NCI-H524 (cell line): Measurements from ENCODE around the gene EIF2AK3.
A peak's percentile ranks its signal among the peaks of the same experiment; 100 is the strongest.
"Not testable (repeated sequence)": the region's sequence is repeated elsewhere in the genome, so short reads cannot be mapped to it uniquely, and the experiment has no call there.

Experiments used
- DNase-seq, 2 experiments: peaks; one replicate each; lab custom pipeline; 2025; lab: John Stamatoyannopoulos, UW

The EIF2AK3 gene

GRCh38 chr2:88627055-88627855, at the start of gene EIF2AK3:
EIF2AK3 (minus strand) TSS chr2:88627464; CDS start chr2:88627274, 190 bp downstream.
- DNase-seq = peak; percentile 99 to 100

DNA sequence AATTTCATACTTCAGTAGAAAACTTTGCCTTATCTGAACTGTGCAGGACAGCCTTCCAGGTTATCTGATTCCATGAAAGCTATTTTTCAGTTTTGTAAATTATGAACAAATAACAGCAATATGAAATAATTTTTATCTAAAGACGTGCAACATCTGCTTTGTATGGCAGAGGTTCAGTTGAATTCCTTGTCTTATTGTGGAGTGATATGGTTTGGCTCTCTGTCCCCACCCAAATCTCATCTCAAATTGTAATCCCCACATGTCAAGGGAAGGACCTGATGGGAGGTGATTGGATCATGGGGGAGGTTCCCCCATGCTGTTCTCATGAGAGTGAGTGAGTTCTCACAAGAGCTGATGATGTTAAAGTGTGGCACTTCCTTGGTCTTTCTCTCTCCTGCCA, 46.1 kb upstream of the EIF2AK3 start:
- DNase-seq = no peak

GRCh38 chr2:88671786-88672427, 44.6 kb upstream of the EIF2AK3 start:
- peak in 1 of 2 experiments; percentile 46 for DNase-seq

DNA sequence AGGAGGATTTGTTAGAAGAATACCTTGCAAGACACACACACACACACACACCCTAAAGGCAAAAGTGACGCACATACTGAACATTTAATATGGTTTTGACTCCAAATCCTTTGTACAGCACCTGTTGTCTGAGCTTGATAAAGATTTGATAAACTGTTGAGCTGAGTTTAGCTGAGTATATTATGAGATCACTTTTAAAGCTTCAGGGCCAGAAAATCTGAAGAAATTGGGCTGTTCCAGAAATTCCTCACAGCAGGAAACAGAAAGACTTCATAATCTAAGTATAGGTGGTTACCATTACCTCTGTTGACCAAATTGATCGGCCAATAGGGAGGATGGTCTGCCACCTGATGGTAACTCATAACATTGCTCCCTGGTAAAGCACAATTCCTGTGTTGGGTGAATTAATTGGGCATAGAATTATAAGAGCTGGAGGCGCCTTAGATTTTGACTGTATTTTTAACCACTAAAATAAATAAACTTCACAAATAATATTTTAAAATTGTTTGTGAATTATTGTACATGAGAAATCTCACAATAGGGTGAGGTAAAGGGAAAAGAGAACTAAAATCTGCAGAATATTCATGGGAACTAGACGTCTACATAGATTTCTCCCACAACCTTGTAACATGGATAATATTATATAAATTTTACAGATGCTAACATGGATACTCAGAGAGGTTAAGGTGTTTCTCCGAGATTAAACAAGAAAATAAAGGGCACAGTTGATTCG, 42.4 kb upstream of the EIF2AK3 start:
- peak in 1 of 2 experiments; percentile 48 for DNase-seq

GRCh38 chr2:88668862-88669261, 41.6 kb upstream of the EIF2AK3 start:
- no peak for DNase-seq

- no peak for DNase-seq
Measured at GRCh38 chr2:88667219-88667618, 40.0 kb upstream of the EIF2AK3 start.

GRCh38 chr2:88666576-88666975, 39.3 kb upstream of the EIF2AK3 start:
- no peak for DNase-seq

GRCh38 chr2:88660622-88661021, 33.4 kb upstream of the EIF2AK3 start:
- DNase-seq = no peak

GRCh38 chr2:88659538-88659915, 32.3 kb upstream of the EIF2AK3 start:
- DNase-seq = peak in 1 of 2 experiments; percentile 1

DNA sequence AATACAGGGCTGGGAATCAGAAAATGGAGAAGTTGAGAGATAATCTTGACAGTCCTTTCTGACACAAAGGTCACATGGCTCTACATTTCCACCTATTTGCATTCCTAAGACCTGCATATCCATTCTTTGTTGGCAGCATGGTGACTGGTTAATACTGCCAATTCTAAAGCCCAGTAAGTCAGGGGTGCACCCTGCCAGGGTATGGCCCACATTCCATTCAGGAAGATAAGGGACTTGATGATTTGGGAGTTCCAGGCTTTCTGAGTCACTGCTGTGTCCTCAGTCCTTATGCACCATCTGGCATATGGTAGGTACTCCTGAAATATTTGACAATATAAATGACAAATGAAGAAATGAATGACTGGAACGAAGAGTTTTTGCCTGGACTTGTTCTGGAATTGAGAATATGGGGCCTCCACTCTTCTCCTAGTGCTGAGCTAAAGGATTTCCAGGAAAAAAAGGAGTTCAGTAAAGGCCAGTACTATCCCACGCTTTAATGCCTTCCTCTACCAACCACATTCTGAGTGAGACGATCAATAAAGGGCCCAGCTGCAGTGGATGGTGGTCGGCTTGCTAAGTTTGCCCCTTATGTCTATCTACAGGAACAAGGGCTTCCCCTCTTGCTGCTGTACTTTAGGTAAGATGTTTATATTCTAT, 31.7 kb upstream of the EIF2AK3 start:
- DNase-seq = no peak

GRCh38 chr2:88658326-88658725, 31.1 kb upstream of the EIF2AK3 start:
- DNase-seq = no peak

- DNase-seq = no peak
Measured at GRCh38 chr2:88657131-88657530, 29.9 kb upstream of the EIF2AK3 start.

DNA sequence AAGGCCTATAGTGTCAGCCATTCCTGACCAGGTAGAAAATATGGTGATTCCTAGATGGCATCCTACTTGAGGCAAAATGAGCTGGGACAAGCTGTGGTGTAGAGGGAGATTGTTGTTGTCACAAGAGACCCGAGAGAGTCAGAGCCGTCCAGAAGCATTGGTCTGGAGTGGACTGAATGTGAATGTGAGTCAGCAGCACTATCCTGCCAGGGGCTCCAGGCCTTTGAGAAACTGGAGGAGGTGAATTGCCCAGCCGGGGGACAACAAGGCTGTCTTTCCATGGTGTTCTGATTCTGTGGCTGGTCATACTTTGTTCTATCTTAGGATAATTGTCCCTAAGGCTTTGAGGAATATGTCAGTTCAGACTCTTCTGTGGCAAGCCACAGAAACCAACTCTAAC, 29.4 kb upstream of the EIF2AK3 start:
- DNase-seq = no peak

DNA sequence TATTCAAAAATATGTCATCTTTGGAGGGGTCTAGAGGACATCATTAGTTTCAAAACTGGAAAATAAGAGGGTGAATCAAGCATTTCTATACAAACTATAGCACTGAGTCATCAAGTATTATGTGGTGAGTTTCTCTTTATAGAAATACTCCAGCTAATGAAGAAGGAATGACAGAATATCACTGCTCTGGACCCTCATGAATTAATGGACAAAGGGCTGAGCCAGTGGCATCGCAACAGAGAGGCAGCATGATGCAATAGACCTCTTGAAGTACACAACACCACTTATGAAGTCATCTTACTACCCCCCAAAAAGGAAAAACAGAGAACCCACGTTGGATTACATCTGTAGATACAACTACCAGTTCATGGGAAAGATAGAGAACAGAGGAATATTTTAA, 27.4 kb upstream of the EIF2AK3 start:
- DNase-seq = no peak

- no peak for DNase-seq
Measured at GRCh38 chr2:88651646-88652045, 24.4 kb upstream of the EIF2AK3 start.

DNA sequence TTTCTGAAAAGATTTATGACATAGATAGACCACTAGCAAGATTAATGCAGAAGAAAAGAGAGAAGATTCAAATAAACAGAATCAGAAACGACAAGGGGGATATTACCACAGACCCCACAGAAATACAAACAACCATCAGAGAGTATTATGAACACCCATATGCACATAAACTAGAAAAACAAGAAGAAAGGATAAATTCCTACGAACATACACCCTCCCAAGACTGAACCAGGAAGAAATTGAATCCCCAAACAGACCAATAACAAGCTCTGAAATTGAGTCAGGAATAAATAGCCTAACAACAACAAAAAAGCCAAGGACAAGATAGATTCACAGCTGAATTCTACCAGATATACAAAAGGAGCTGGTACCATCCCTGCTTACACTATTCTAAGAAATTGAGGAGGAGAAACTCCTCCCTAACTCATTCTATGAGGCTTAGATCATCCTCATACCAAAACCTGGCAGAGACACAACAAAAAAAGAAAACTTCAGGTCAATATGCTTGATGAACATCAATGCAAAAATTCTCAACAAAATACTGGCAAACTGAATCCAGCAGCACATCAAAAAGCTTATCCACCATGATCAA, 18.1 kb upstream of the EIF2AK3 start:
- not testable (repeated sequence) for DNase-seq

DNA sequence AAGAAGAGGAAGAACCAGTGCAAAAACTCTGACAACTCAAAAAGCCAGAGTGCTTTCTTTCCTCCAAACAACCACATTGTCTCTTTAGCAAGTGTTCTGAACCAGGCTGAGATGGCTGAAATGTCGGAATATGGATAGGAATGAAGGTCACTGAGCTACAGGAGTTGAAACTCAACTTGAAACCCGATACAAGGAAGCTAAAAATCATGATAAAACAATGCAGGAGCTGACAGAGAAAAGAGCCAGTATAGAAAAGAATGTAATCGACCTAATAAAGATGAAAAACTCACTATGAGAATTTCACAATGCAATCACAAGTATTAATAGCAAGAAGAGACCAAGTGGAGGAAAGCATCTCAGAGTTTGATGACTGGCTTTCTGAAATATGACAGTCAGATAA, 15.0 kb upstream of the EIF2AK3 start:
- DNase-seq = no peak

DNA sequence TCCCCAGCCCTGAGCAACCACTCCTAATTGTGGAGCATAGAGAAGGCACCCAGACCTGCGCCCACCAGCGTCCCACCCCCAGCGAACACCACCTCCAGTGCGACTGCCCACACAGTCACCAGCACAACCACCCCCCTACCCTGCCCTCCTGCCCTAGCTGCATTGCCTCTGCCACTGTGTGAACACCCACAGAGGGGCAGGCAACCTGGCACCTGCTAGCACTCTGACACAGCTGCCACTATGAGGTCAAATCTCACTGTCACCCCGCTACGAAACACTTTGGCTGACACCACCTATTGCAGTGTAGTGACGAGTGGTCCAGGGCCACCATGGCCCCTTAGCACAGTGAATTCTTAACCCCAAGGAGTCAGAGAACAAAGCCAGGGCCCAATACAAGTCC, 14.1 kb upstream of the EIF2AK3 start:
- DNase-seq = no peak

DNA sequence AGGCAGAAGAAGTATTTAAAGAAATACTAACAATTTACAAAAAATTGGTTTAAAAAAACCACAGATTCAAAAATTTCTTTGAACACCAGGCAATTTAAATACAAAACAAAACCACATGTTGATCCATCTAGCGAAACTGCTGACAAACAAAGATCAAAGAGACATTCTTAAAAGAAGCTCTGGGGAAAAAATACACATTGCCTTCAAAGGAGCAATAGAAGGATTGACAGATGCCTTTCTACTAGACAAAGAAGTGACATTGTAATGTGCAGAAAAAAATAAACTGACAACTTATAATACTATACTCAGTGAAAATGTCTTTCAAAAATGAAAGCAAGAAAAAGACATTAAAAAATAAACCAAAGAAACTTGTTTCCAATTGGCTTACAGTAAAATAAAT, 12.6 kb upstream of the EIF2AK3 start:
- no peak for DNase-seq

DNA sequence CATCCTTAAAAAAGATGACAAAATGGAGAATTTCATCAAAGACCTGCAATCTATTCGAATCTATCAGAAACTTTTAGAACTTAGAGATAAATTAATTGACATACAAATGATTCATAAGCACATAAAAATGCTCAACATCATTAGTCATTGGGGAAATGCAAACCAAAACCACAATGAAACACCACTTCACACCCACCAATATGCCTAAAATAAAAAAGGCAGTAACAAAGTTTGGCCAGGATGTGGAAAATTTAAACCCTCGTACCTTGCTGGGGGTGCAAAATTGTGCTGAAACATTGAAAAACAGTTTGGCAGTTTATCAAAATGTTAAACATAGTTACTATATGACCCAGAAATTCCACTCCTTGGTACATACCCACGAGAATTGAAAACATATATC, 11.5 kb upstream of the EIF2AK3 start:
- no peak for DNase-seq

DNA sequence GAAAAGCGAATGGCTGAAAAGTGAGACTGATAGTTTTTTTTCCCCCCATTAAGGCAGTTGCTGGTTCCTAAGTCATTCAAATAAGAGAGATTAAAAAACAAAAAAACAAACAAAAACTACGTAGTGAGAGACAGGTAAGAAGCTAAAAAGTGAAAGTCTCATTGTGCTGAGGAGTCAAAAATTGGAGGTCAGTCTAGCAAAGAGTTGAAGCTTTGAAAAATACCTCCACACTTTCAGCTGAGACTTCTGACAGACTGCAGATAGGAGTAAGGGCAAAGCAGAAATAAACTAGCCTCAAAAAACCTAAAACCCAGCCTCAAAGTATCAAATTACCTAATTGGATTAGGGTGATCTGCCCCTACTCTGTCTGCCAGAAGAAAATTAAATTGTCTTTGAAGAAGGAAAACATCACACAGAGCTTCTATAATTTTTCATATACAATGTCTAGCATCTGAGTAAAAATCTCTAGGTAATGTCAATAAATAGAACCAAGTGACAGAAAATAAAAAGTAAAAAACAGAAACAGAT, 10.9 kb upstream of the EIF2AK3 start:
- DNase-seq = no peak

- DNase-seq = no peak
Measured at GRCh38 chr2:88637464-88637863, 10.2 kb upstream of the EIF2AK3 start.
